A204.1 (cell line): Measurements from ENCODE around the gene CKMT1B.
"Not testable (repeated sequence)": the region's sequence is repeated elsewhere in the genome, so short reads cannot be mapped to it uniquely, and the experiment has no call there.

Source experiments
- FAIRE-seq: peaks from 2 replicates; lab custom pipeline; 2012; peaks lifted over from hg19 to GRCh38; lab: Jason Lieb, UNC

CKMT1B gene

DNA sequence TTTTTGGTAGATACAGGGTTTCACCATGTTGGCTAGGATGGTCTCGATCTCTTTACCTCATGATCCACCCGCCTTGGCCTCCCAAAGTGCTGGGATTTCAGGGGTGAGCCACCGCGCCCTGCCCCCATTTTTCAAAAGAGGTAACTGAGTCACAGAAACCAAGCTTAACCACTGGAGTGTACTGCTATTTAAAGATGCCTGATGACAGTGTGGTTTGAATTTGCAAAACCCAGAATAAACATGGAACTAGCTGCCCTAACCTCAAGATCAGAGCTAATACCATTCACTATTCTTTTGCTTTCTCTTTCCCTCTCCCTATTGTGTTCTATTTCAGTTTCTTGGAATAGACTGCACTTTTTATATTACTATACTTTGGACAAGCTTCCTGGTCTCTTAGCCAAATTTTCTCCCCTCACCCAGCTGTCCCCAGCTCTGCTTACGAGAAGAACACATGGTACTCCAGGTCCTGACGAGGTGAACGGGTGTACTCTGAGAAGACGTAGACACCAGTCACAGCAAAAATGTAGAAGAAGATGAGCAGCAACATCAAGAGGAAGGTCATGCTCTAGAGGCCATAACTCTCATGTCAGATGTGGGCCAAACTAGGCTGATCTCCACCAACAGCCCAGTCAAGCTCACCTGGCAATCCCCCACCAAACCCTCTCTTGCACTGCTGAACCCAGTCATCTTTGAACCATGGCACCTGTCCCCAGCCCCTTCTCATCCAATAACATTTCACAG is 44.8 kb downstream of the CKMT1B start:
- FAIRE-seq: not testable (repeated sequence)
